SK-N-SH treated with all-trans-retinoic acid at 6 μM for 48 hours (cell line): ENCODE results near the gene CLK3.
"Not testable (repeated sequence)": the region's sequence is repeated elsewhere in the genome, so short reads cannot be mapped to it uniquely, and the experiment has no call there.

ENCODE experiments used
- ATAC-seq: fragments of 200-7000 bp; cut with Tn5 transposase; 3 replicates; pipeline ENCODE4 v1.9.1; 2020; ENCODE audit warnings: mild to moderate bottlenecking, moderate library complexity
- ARNTL ChIP-seq: fragments of 450-650 bp; formaldehyde crosslinking; IDR thresholded peaks from 2 replicates; pipeline ENCODE4 v1.5.0; 2020; ENCODE audit warnings: low read depth, mild to moderate bottlenecking, moderate library complexity, borderline replicate concordance
- BACH2 ChIP-seq: fragments of 250-450 bp; sonication (Bioruptor Pico); IDR thresholded peaks from 2 replicates; pipeline ENCODE4 v1.9.0; 2021; ENCODE audit warnings: mild to moderate bottlenecking, borderline replicate concordance
- CREB5 ChIP-seq: fragments of 250-450 bp; sonication (Bioruptor Pico); IDR thresholded peaks from 2 replicates; pipeline ENCODE4 v1.5.1; 2020; ENCODE audit warnings: low read depth, mild to moderate bottlenecking, moderate library complexity
- CSDC2 ChIP-seq: fragments of 250-450 bp; sonication (Bioruptor Pico); IDR thresholded peaks from 2 replicates; pipeline ENCODE4 v1.5.0; 2020; ENCODE audit warnings: mild to moderate bottlenecking, moderate library complexity
- ESRRG ChIP-seq: fragments of 250-450 bp; sonication (Bioruptor Pico); IDR thresholded peaks from 2 replicates; pipeline ENCODE4 v1.6.1; 2021; ENCODE audit warnings: mild to moderate bottlenecking
- GLIS3 ChIP-seq: fragments of 250-450 bp; sonication (Bioruptor Pico); IDR thresholded peaks from 2 replicates; pipeline ENCODE4 v1.5.0; 2020; ENCODE audit warnings: mild to moderate bottlenecking, moderate library complexity
- ISL1 ChIP-seq: fragments of 250-450 bp; sonication (Bioruptor Pico); IDR thresholded peaks from 2 replicates; pipeline ENCODE4 v2.1.2; 2022; ENCODE audit warnings: mild to moderate bottlenecking, moderate library complexity
- POU6F1 ChIP-seq: fragments of 250-450 bp; sonication (Bioruptor Pico); IDR thresholded peaks from 2 replicates; pipeline ENCODE4 v1.8.0; 2021; ENCODE audit warnings: low read depth, mild to moderate bottlenecking, moderate library complexity, borderline replicate concordance
- PPARA ChIP-seq: fragments of 250-450 bp; sonication (Bioruptor Pico); IDR thresholded peaks from 2 replicates; pipeline ENCODE4 v1.5.0; 2020; ENCODE audit warnings: mild to moderate bottlenecking, borderline replicate concordance
- RARB ChIP-seq: fragments of 250-450 bp; sonication (Bioruptor Pico); IDR thresholded peaks from 2 replicates; pipeline ENCODE4 v1.8.0; 2021; ENCODE audit warnings: mild to moderate bottlenecking, moderate library complexity
- SNAI2 ChIP-seq: fragments of 250-450 bp; sonication (Bioruptor Pico); IDR thresholded peaks from 2 replicates; pipeline ENCODE4 v1.5.0; 2020; ENCODE audit warnings: mild to moderate bottlenecking, moderate library complexity
- TCF4 ChIP-seq: fragments of 250-450 bp; sonication (Bioruptor Pico); IDR thresholded peaks from 2 replicates; pipeline ENCODE4 v1.8.0; 2021; ENCODE audit warnings: mild to moderate bottlenecking, moderate library complexity, borderline replicate concordance
- TOX ChIP-seq: fragments of 250-450 bp; sonication (Bioruptor Pico); IDR thresholded peaks from 2 replicates; pipeline ENCODE4 v1.8.0; 2021; ENCODE audit warnings: mild to moderate bottlenecking, moderate library complexity, borderline replicate concordance
- ZC3H10 ChIP-seq: fragments of 250-450 bp; sonication (Bioruptor Pico); IDR thresholded peaks from 2 replicates; pipeline ENCODE4 v1.5.1; 2021; ENCODE audit warnings: mild to moderate bottlenecking, moderate library complexity
- ZFP30 ChIP-seq: fragments of 450-650 bp; formaldehyde crosslinking; IDR thresholded peaks from 2 replicates; pipeline ENCODE4 v1.5.0; 2022; ENCODE audit warnings: mild to moderate bottlenecking, moderate library complexity
- ZNF565 ChIP-seq: fragments of 450-650 bp; formaldehyde crosslinking; conservative IDR thresholded peaks from 2 replicates; pipeline ENCODE4 v1.5.0; 2020; ENCODE audit warnings: low read depth, mild to moderate bottlenecking, moderate library complexity
- ZNF8 ChIP-seq: fragments of 450-650 bp; formaldehyde crosslinking; IDR thresholded peaks from 2 replicates; pipeline ENCODE4 v1.5.0; 2020; ENCODE audit warnings: mild to moderate bottlenecking, moderate library complexity
- TF ChIP-seq, protein P1 (sequence below): fragments of 250-450 bp; sonication (Bioruptor Pico); IDR thresholded peaks from 2 replicates; pipeline ENCODE4 v1.8.0; 2020; ENCODE audit warnings: mild to moderate bottlenecking, moderate library complexity, borderline replicate concordance

The CLK3 gene

DNA sequence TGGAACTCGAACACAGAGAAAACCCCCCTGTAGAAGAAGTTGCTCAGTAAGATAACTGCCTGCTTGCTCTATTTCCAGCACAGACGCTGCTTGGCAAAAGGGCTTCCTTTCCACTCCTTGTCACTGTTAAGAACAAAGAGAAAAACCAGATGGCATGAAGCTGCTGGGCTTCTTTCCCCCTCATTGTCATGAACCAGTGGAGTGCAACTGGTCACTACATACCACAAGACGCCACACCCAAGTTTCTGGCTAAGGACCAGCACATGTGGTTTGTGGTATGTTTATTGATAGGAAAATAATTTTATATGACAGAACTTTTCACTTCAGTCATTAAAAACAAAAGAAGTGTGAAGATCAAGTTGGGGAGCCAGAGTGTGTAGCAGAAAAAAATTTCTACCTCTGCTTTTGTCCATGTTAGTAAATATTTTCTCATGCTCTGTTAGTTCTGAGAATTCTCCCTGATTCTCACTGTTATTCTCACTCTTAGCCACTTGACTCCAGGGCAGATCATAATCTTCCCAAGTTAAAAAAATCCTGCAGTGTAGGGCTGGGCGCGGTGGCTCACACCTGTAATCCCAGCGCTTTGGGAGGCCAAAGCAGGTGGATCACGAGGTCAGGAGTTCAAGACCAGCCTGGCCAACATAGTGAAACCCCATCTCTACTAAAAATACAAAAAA, 37.9 kb downstream of the CLK3 start:
- peak; percentile 35; the same call in 1 of the 2 replicates for TF ChIP-seq ISL1 (CRISPR knock-in tag)
- no peak for TF ChIP-seq POU6F1 (CRISPR knock-in tag)
- peak; percentile 66 for TF ChIP-seq TCF4 (CRISPR knock-in tag)
- peak; percentile 95 for ATAC-seq

DNA sequence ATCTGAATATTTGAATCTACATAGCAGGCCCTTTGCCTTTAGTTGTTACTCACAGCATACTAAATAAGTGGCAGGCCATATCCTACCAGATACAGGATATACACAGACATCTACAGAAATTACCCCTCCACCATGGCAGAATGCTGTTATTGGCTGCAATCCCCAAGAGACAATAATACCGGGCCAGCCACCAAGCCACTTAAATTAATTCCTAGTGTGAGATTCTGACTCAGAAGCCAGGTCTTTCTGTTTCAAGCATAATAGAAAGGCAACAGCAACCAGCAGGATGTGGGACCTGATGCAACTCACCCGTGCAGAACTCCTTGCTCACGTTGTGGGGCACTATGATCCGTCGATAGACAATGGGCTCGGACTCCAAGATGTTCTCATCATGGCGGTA, 39.8 kb downstream of the CLK3 start:
- TF ChIP-seq ZFP30 (CRISPR knock-in tag) = no peak
- no peak for TF ChIP-seq PPARA (CRISPR knock-in tag)
- TF ChIP-seq, protein P1, sequence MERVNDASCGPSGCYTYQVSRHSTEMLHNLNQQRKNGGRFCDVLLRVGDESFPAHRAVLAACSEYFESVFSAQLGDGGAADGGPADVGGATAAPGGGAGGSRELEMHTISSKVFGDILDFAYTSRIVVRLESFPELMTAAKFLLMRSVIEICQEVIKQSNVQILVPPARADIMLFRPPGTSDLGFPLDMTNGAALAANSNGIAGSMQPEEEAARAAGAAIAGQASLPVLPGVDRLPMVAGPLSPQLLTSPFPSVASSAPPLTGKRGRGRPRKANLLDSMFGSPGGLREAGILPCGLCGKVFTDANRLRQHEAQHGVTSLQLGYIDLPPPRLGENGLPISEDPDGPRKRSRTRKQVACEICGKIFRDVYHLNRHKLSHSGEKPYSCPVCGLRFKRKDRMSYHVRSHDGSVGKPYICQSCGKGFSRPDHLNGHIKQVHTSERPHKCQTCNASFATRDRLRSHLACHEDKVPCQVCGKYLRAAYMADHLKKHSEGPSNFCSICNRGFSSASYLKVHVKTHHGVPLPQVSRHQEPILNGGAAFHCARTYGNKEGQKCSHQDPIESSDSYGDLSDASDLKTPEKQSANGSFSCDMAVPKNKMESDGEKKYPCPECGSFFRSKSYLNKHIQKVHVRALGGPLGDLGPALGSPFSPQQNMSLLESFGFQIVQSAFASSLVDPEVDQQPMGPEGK (CRISPR knock-in tag) = no peak
- no peak for TF ChIP-seq ESRRG (CRISPR knock-in tag)
- TF ChIP-seq ISL1 (CRISPR knock-in tag) = no peak
- TF ChIP-seq TOX (CRISPR knock-in tag) = no peak
- no peak for TF ChIP-seq ZC3H10 (CRISPR knock-in tag)
- TF ChIP-seq SNAI2 (CRISPR knock-in tag) = no peak
- no peak for TF ChIP-seq CREB5 (CRISPR knock-in tag)
- no peak for TF ChIP-seq ZNF8 (CRISPR knock-in tag)
- TF ChIP-seq, all 23 proteins: peak for 0
- ATAC-seq = no peak

DNA sequence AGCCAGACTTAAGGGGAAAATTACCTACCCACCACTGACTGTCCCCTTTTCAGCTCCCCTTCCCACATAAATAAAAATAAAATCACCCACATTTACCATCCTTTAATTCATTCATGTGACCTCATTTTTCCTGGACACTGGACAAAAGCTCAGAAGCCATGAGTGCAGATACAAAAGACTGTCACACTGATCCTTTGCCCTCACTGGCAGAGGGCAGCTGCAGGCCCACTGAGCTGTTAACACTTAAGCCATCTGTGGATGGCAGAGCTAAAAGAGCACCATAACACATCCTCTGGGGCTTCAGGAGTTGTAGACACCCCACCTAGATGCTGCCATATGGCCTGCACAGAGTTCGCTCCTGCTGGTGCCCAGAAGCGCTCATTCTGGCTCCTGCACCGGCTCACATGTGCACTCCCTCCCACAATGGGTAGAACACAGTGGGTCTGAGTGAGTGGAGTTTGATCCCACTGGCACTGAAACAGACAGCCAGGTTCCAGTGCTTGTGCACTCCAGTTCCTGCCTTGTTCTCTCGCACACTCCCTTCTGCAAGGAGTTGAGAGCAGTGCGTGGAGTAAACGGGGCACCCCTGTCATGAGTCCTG, 41.4 kb downstream of the CLK3 start:
- TF ChIP-seq ZC3H10 (CRISPR knock-in tag) (no peak), CREB5 (CRISPR knock-in tag) (no peak), ARNTL (CRISPR knock-in tag) (no peak), PPARA (CRISPR knock-in tag) (no peak), TCF4 (CRISPR knock-in tag) (no peak), CSDC2 (CRISPR knock-in tag) (no peak)
- ATAC-seq = no peak

DNA sequence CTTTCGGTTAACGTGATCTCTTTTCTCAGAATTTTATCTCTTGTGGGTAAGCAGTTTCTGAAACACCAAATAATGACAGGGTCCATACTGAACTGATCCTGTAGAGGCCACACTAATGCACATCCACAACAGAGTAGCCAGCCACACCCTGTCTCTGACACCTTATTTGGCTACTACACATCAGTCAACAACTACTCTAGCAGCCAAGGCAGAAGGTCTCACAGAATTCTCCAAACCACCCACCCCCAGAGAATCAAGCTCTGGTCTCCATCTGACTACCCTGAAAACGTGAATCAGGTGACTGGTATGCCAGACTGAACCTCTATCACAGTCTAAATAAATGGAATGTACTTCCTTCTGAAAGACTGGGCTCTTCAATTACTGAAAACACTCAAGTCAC, 42.2 kb downstream of the CLK3 start:
- ATAC-seq = peak; percentile 24; the same call in 2 of the 3 replicates
- TF ChIP-seq BACH2 (CRISPR knock-in tag) = no peak
- no peak for TF ChIP-seq CSDC2 (CRISPR knock-in tag)
- no peak for TF ChIP-seq ESRRG (CRISPR knock-in tag)
- TF ChIP-seq ZNF8 (CRISPR knock-in tag) = no peak
- TF ChIP-seq, protein P1 (CRISPR knock-in tag) = no peak
- no peak for TF ChIP-seq RARB (CRISPR knock-in tag)
- no peak for TF ChIP-seq GLIS3 (CRISPR knock-in tag)
- no peak for TF ChIP-seq ZNF565 (CRISPR knock-in tag)
- TF ChIP-seq ISL1 (CRISPR knock-in tag) = no peak
- TF ChIP-seq CREB5 (CRISPR knock-in tag) = no peak

- ATAC-seq = not testable (repeated sequence)
These were observed 45.6 kb downstream of the CLK3 start for GRCh38 chr15:74661280-74661679.
